ENCODE measurements around the gene OPN3.

GRCh38 chr1:241637046-241637590 lies 3.1 kb downstream of the OPN3 start:
- TF ChIP-seq CTCF (conservative IDR thresholded peaks at IDR 0.05) (no peak), ZFX (IDR thresholded peaks at IDR 0.05) (no peak)

Measured in C4-2B (cell line).